Esophagus muscularis mucosa (tissue), 4 donors: ENCODE data around the gene LYPLAL1.

Source experiments
- CTCF ChIP-seq, 3 experiments: fragments of 200-600 bp in 2 of 3; fragments of 450-650 bp in 1 of 3; sonication (generic) in 2 of 3; IDR thresholded peaks; one replicate each; pipeline ENCODE4 v1.5.1; 2017 to 2019; ENCODE audit warnings: antibody characterized with exemption in 3 of 3, mild to moderate bottlenecking in 2 of 3, moderate library complexity in 1 of 3
- EP300 ChIP-seq: sonication (generic); formaldehyde crosslinking; IDR thresholded peaks from one replicate; pipeline ENCODE4 v1.6.1; 2017; ENCODE audit warnings: antibody characterized with exemption
- POLR2A ChIP-seq: fragments of 450-650 bp; IDR thresholded peaks from one replicate; pipeline ENCODE4 v1.6.1; 2017; ENCODE audit warnings: antibody characterized with exemption, moderate library complexity, mild to moderate bottlenecking, low read depth
- POLR2AphosphoS5 ChIP-seq, 2 donors: sonication (generic); formaldehyde crosslinking; IDR thresholded peaks; one replicate each; pipeline ENCODE4 v1.6.1; 2017; ENCODE audit warnings: antibody characterized with exemption in 2 of 2

- no peak for TF ChIP-seq EP300
- TF ChIP-seq CTCF (IDR thresholded peaks at IDR 0.05) = no peak
- TF ChIP-seq POLR2A = no peak
- no peak for TF ChIP-seq POLR2AphosphoS5 (IDR thresholded peaks at IDR 0.05)
Observed at GRCh38 chr1:219176168-219176567, 2.5 kb downstream of the LYPLAL1 start.
